Osteoblast (primary cell): ENCODE results near the gene ATXN7L1. TPM values are rescaled to one million over a fixed set of nuclear protein-coding genes. Genes with fewer than 3 reads are reported as not detected.

Source experiments
- DNase-seq: peaks from one replicate; pipeline ENCODE4 v3.0.0; 2011; ENCODE audit warnings: low spot score, mixed read lengths; ENCODE audit not compliant: insufficient read length; ENCODE audit errors: missing footprints
- H2AFZ ChIP-seq: 2 replicates; pipeline ENCODE4 v1.6.0; 2011; ENCODE audit warnings: mild to moderate bottlenecking, low read length
- H3K27ac ChIP-seq: 2 replicates; pipeline ENCODE4 v1.5.1; 2011; ENCODE audit warnings: mild to moderate bottlenecking, low read depth, low read length, moderate library complexity
- H3K27me3 ChIP-seq: 2 replicates; pipeline ENCODE4 v1.6.0; 2012; ENCODE audit warnings: mild to moderate bottlenecking, control low read depth, inconsistent platforms, low read length, moderate library complexity; ENCODE audit not compliant: insufficient read depth
- H3K36me3 ChIP-seq: 2 replicates; pipeline ENCODE4 v1.5.1; 2011; ENCODE audit warnings: mild to moderate bottlenecking, low read length, control low read depth, moderate library complexity; ENCODE audit not compliant: insufficient read depth
- H3K4me1 ChIP-seq: 2 replicates; pipeline ENCODE4 v1.5.1; 2011; ENCODE audit warnings: mild to moderate bottlenecking, low read length, control low read depth, moderate library complexity; ENCODE audit not compliant: insufficient read depth
- H3K4me2 ChIP-seq: 2 replicates; pipeline ENCODE4 v1.6.0; 2011; ENCODE audit warnings: mild to moderate bottlenecking, low read length; ENCODE audit not compliant: insufficient read depth
- H3K4me3 ChIP-seq: fragments of 200-600 bp; sonication (generic); 3 replicates; pipeline ENCODE4 v1.5.1; 2012; ENCODE audit warnings: mild to moderate bottlenecking, low read length, inconsistent platforms; ENCODE audit not compliant: insufficient read depth
- H3K79me2 ChIP-seq: 2 replicates; pipeline ENCODE4 v1.6.0; 2012; ENCODE audit warnings: mild to moderate bottlenecking, low read length, control low read depth, inconsistent platforms; ENCODE audit not compliant: insufficient read depth
- H3K9me3 ChIP-seq: 2 replicates; pipeline ENCODE4 v1.5.1; 2011; ENCODE audit warnings: low read depth, low read length, control low read depth
- H4K20me1 ChIP-seq: 2 replicates; pipeline ENCODE4 v1.6.0; 2012; ENCODE audit warnings: mild to moderate bottlenecking, low read length, control low read depth; ENCODE audit not compliant: insufficient read depth
- CTCF ChIP-seq: IDR thresholded peaks from 2 replicates; pipeline ENCODE4 v1.5.1; 2011; ENCODE audit warnings: mild to moderate bottlenecking, low read depth, low read length, moderate library complexity; ENCODE audit errors: extremely low read depth
- total RNA-seq: library from RNA; depleted of rRNA; stranded (reverse); fragments of >200 nt; gene quantifications from 2 replicates; pipeline ENCODE4 v1.2.3, GENCODE V29; 2012

Gene ATXN7L1
- total RNA-seq, result 8.8 and 9.0 TPM in 2 replicates

- H3K4me2 ChIP-seq, result peak within 1 kb of the TSS; percentile 88
Observed at GRCh38 chr7:105876091-105876963, at the start of gene ATXN7L1. TSS of gene ATXN7L1 (minus strand) at chr7:105876599. CDS start at chr7:105876558, 41 bp downstream.

GRCh38 chr7:105926131-105926530 is 49.7 kb upstream of the ATXN7L1 start:
- DNase-seq, result no peak

More at GRCh38 chr7:105876091-105876963, at the start of gene ATXN7L1:
- no peaks in the 10 kb centered on the region for H3K27me3 ChIP-seq
- H2AFZ ChIP-seq, result peak within 1 kb of the TSS; percentile 99
- H3K79me2 ChIP-seq, result peaks cover 22% of the 10 kb centered on the region
- H3K9me3 ChIP-seq, result no peaks in the 10 kb centered on the region
- H3K4me1 ChIP-seq, result peaks cover 6% of the 10 kb centered on the region
- TF ChIP-seq CTCF, result peak; percentile 23
- DNase-seq, result peak; percentile 98
- H3K36me3 ChIP-seq, result peaks cover 7% of the 10 kb centered on the region
- peak within 1 kb of the TSS; percentile 89 for H3K4me3 ChIP-seq
- no peaks in the 10 kb centered on the region for H4K20me1 ChIP-seq
- H3K27ac ChIP-seq, result peak within 1 kb of the TSS; percentile 91

GRCh38 chr7:105924945-105925344 is 48.5 kb upstream of the ATXN7L1 start:
- TF ChIP-seq CTCF, result no peak
- no peak for DNase-seq
- no peak overlapping the region for H2AFZ ChIP-seq
- no peaks in the 10 kb centered on the region for H3K27me3 ChIP-seq
- H3K4me2 ChIP-seq, result no peak overlapping the region
- no peaks in the 10 kb centered on the region for H3K79me2 ChIP-seq
- no peaks in the 10 kb centered on the region for H3K4me1 ChIP-seq
- H3K27ac ChIP-seq, result no peak overlapping the region
- no peaks in the 10 kb centered on the region for H3K36me3 ChIP-seq
- H3K4me3 ChIP-seq, result no peak overlapping the region
- peaks cover 5% of the 10 kb centered on the region for H3K9me3 ChIP-seq
- no peaks in the 10 kb centered on the region for H4K20me1 ChIP-seq

More at GRCh38 chr7:105926131-105926530, 49.7 kb upstream of the ATXN7L1 start:
- no peak overlapping the region for H2AFZ ChIP-seq
- H3K4me1 ChIP-seq, result no peaks in the 10 kb centered on the region
- no peaks in the 10 kb centered on the region for H3K27me3 ChIP-seq
- no peaks in the 10 kb centered on the region for H3K36me3 ChIP-seq
- no peak overlapping the region for H3K4me2 ChIP-seq
- H4K20me1 ChIP-seq, result no peaks in the 10 kb centered on the region
- H3K27ac ChIP-seq, result no peak overlapping the region
- H3K79me2 ChIP-seq, result no peaks in the 10 kb centered on the region
- no peak for TF ChIP-seq CTCF
- H3K9me3 ChIP-seq, result peaks cover 5% of the 10 kb centered on the region
- H3K4me3 ChIP-seq, result no peak overlapping the region

- Histone ChIP-seq H3K9me3 (peaks cover 5% of the 10 kb centered on the region), H2AFZ (no peak overlapping the region), H3K79me2 (no peaks in the 10 kb centered on the region), H3K4me3 (no peak overlapping the region), H3K36me3 (no peaks in the 10 kb centered on the region), H3K4me1 (peaks cover 3% of the 10 kb centered on the region), H3K27ac (no peak overlapping the region), H4K20me1 (no peaks in the 10 kb centered on the region), H3K27me3 (no peaks in the 10 kb centered on the region), H3K4me2 (no peak overlapping the region)
- DNase-seq, result no peak
- TF ChIP-seq CTCF, result no peak
Observed at GRCh38 chr7:105920766-105921165, 44.4 kb upstream of the ATXN7L1 start.
